H9 (cell line): ENCODE measurements around the gene PNMA6E. TPM values are rescaled to one million over a fixed set of nuclear protein-coding genes. Genes with fewer than 3 reads are reported as not detected.

ENCODE experiments used
- DNase-seq: peaks from one replicate; pipeline ENCODE4 v3.0.0-alpha.2; 2017
- H2AFZ ChIP-seq: one replicate; pipeline ENCODE4 v1.6.1; 2013; ENCODE audit warnings: mild to moderate bottlenecking, low read length, control low read depth, moderate library complexity
- H2AK5ac ChIP-seq: 2 replicates; pipeline ENCODE4 v1.6.1; 2013; ENCODE audit warnings: low read length, control low read depth, mixed read lengths; ENCODE audit not compliant: insufficient read length
- H2BK120ac ChIP-seq: one replicate; pipeline ENCODE4 v1.6.1; 2013; ENCODE audit warnings: low read depth, mild to moderate bottlenecking, low read length, control low read depth, inconsistent platforms; ENCODE audit not compliant: poor library complexity, severe bottlenecking
- H2BK12ac ChIP-seq: 2 replicates; pipeline ENCODE4 v1.6.1; 2013; ENCODE audit warnings: low read length, control low read depth, mixed read lengths, low read depth; ENCODE audit not compliant: insufficient read length
- H2BK15ac ChIP-seq: 2 replicates; pipeline ENCODE4 v1.6.1; 2013; ENCODE audit warnings: low read depth, low read length, control low read depth
- H2BK20ac ChIP-seq: one replicate; pipeline ENCODE4 v1.6.1; 2013; ENCODE audit warnings: low read depth, mild to moderate bottlenecking, low read length, control low read depth, inconsistent platforms; ENCODE audit not compliant: poor library complexity, severe bottlenecking
- H2BK5ac ChIP-seq: 2 replicates; pipeline ENCODE4 v1.6.1; 2013; ENCODE audit warnings: low read length, control low read depth, mixed read lengths; ENCODE audit not compliant: insufficient read length
- H3K14ac ChIP-seq: 2 replicates; pipeline ENCODE4 v1.6.1; 2013; ENCODE audit warnings: low read length, control low read depth; ENCODE audit not compliant: insufficient read depth
- H3K18ac ChIP-seq: 2 replicates; pipeline ENCODE4 v1.6.1; 2013; ENCODE audit warnings: low read depth, mild to moderate bottlenecking, mixed read lengths, low read length, control low read depth; ENCODE audit not compliant: insufficient read length
- H3K23ac ChIP-seq: 2 replicates; pipeline ENCODE4 v1.6.1; 2013; ENCODE audit warnings: low read length, control low read depth, mixed read lengths, low read depth; ENCODE audit not compliant: insufficient read length
- H3K23me2 ChIP-seq: 2 replicates; pipeline ENCODE4 v1.6.1; 2013; ENCODE audit warnings: low read depth, mild to moderate bottlenecking, mixed read lengths, low read length, control low read depth; ENCODE audit not compliant: insufficient read length, poor library complexity, severe bottlenecking
- H3K27ac ChIP-seq: 2 replicates; pipeline ENCODE4 v1.5.1; 2013; ENCODE audit warnings: low read length, control low read depth, mixed read lengths, low read depth; ENCODE audit not compliant: insufficient read length
- H3K27me3 ChIP-seq: 2 replicates; pipeline ENCODE4 v1.6.1; 2013; ENCODE audit warnings: low read length, control low read depth, inconsistent platforms; ENCODE audit not compliant: insufficient read depth
- H3K4ac ChIP-seq: 2 replicates; pipeline ENCODE4 v1.6.1; 2013; ENCODE audit warnings: low read depth, mild to moderate bottlenecking, control low read depth, inconsistent platforms, low read length, moderate library complexity
- H3K4me1 ChIP-seq: 2 replicates; pipeline ENCODE4 v1.6.1; 2013; ENCODE audit warnings: low read length, control low read depth, inconsistent platforms; ENCODE audit not compliant: insufficient read depth
- H3K4me2 ChIP-seq: 2 replicates; pipeline ENCODE4 v1.6.1; 2013; ENCODE audit warnings: low read length, control low read depth, mixed read lengths; ENCODE audit not compliant: insufficient read length, insufficient read depth
- H3K56ac ChIP-seq: 2 replicates; pipeline ENCODE4 v1.6.1; 2013; ENCODE audit warnings: low read depth, mild to moderate bottlenecking, mixed read lengths, low read length, control low read depth; ENCODE audit not compliant: insufficient read length
- H3K79me1 ChIP-seq: 2 replicates; pipeline ENCODE4 v1.6.1; 2013; ENCODE audit warnings: low read depth, mild to moderate bottlenecking, moderate library complexity, low read length, control low read depth, inconsistent platforms; ENCODE audit not compliant: insufficient read depth, poor library complexity, severe bottlenecking
- H3K79me2 ChIP-seq: 2 replicates; pipeline ENCODE4 v1.6.1; 2013; ENCODE audit warnings: low read length, control low read depth, inconsistent platforms; ENCODE audit not compliant: insufficient read depth
- H3K9ac ChIP-seq: 2 replicates; pipeline ENCODE4 v1.6.1; 2013; ENCODE audit warnings: low read length, control low read depth, mixed read lengths; ENCODE audit not compliant: insufficient read length; ENCODE audit errors: extremely low read depth
- H3K9me3 ChIP-seq: one replicate; pipeline ENCODE4 v1.6.1; 2013; ENCODE audit warnings: low read depth, low read length, inconsistent platforms; ENCODE audit not compliant: control insufficient read depth
- H3T11ph ChIP-seq: one replicate; pipeline ENCODE4 v1.6.1; 2013; ENCODE audit warnings: mild to moderate bottlenecking, low read length, control low read depth, inconsistent platforms
- H4K20me1 ChIP-seq: one replicate; pipeline ENCODE4 v1.6.1; 2013; ENCODE audit not compliant: control insufficient read depth, insufficient read length, insufficient read depth
- H4K5ac ChIP-seq: 2 replicates; pipeline ENCODE4 v1.6.1; 2013; ENCODE audit warnings: low read depth, mild to moderate bottlenecking, mixed read lengths, low read length, control low read depth; ENCODE audit not compliant: insufficient read length
- H4K8ac ChIP-seq: replicated peaks from 2 replicates; pipeline ENCODE4 v1.6.1; 2013; ENCODE audit warnings: low read length, control low read depth, mixed read lengths, low read depth; ENCODE audit not compliant: insufficient read length
- H4K91ac ChIP-seq: 2 replicates; pipeline ENCODE4 v1.6.1; 2013; ENCODE audit warnings: low read depth, mild to moderate bottlenecking, moderate library complexity, mixed read lengths, low read length, control low read depth; ENCODE audit not compliant: insufficient read length
- H3K27ac Mint-ChIP-seq, 3 experiments: 2 replicates in 2 of 3; 3 replicates in 1 of 3; pipeline ENCODE4 v1.8.0; 2020 to 2021; ENCODE audit warnings: mixed read lengths in 3 of 3, mild to moderate bottlenecking in 1 of 3, moderate library complexity in 1 of 3
- H3K27me3 Mint-ChIP-seq: 2 replicates; pipeline ENCODE4 v1.8.0; 2021; ENCODE audit warnings: low read depth, mild to moderate bottlenecking, moderate library complexity, mixed read lengths
- H3K36me3 Mint-ChIP-seq, 3 experiments: 2 replicates in 2 of 3; 3 replicates in 1 of 3; pipeline ENCODE4 v1.8.0; 2020 to 2021; ENCODE audit warnings: low read depth in 3 of 3, mixed read lengths in 3 of 3; ENCODE audit not compliant: insufficient read depth in 1 of 3
- H3K4me1 Mint-ChIP-seq, 2 experiments: 2 replicates each; pipeline ENCODE4 v1.8.0; 2020; ENCODE audit warnings: mixed read lengths in 2 of 2
- H3K4me3 Mint-ChIP-seq, 2 experiments: 2 replicates in 1 of 2; 3 replicates in 1 of 2; pipeline ENCODE4 v1.8.0; 2020 to 2021; ENCODE audit warnings: mild to moderate bottlenecking in 2 of 2, mixed read lengths in 2 of 2, moderate library complexity in 1 of 2
- H3K9me3 Mint-ChIP-seq, 2 experiments: 2 replicates in 1 of 2; 3 replicates in 1 of 2; pipeline ENCODE4 v1.8.0; 2020; ENCODE audit warnings: mild to moderate bottlenecking in 2 of 2, mixed read lengths in 2 of 2, moderate library complexity in 1 of 2
- WGBS: extraction: QIAGEN DNeasy Blood & Tissue Kit; methylation state at CpG from one replicate; pipeline ENCODE4 v1.1.7; 2013; ENCODE audit warnings: missing lambda C conversion rate, low lambda C conversion rate, mixed read lengths; ENCODE audit not compliant: insufficient read length; ENCODE audit errors: extremely low coverage; 5-methylcytosine and 5-hydroxymethylcytosine counted together
- total RNA-seq: library from RNA; stranded (reverse); gene quantifications from 2 replicates; pipeline ENCODE4 v1.2.1, GENCODE V29; 2021
- TF ChIP-seq, protein P1 (sequence below): fragments of 200-600 bp; sonication (generic); conservative IDR thresholded peaks from 3 replicates; pipeline ENCODE4 v1.8.0; 2021; ENCODE audit warnings: antibody characterized with exemption, mild to moderate bottlenecking

The PNMA6E gene
- total RNA-seq, 1 experiment from 2014 or later: not detected

DNA sequence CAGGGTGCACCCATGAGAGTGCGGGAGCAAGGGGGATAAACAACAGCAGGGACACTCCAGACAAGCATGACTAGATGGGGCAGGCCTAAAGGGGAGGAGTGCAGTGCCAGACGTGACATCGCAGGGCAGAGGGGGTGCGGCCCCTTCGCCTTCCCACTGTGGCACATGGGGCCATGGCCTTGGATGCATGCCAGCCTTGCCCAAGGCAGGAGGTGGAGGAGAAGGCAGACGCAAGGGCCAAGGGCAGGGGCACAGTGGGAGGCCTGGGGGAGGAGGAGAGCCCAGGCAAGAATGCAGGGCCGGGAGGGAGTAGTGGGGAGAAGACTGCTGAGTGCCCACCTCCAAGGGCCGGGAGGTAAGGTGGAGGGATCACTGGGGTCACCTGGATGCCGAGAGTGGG lies 21.6 kb downstream of the PNMA6E start:
- Histone ChIP-seq H3K4me2 (no peak overlapping the region), H2AFZ (no peak overlapping the region), H3K4me1 (no peaks in the 10 kb centered on the region), H3K9ac (no peak overlapping the region), H2BK12ac (no peak overlapping the region), H3K27me3 (no peaks in the 10 kb centered on the region), H4K5ac (no peak overlapping the region), H3K4ac (no peak overlapping the region), H3K9me3 (peaks cover 69% of the 10 kb centered on the region), H3T11ph (no peak overlapping the region), H3K79me1 (no peaks in the 10 kb centered on the region), H3K56ac (no peak overlapping the region), H3K23ac (no peak overlapping the region), H4K91ac (no peak overlapping the region), H2AK5ac (no peak overlapping the region), H2BK15ac (no peak overlapping the region), H3K79me2 (no peaks in the 10 kb centered on the region), H4K20me1 (no peaks in the 10 kb centered on the region), H2BK5ac (no peak overlapping the region), H3K14ac (no peak overlapping the region), H3K23me2 (no peaks in the 10 kb centered on the region), H2BK120ac (no peak overlapping the region), H3K27ac (no peak overlapping the region), H3K18ac (no peak overlapping the region), H4K8ac (no peak overlapping the region), H2BK20ac (no peak overlapping the region)
- no CpG with 5 or more reads among the region's 9 CpGs for WGBS
- TF ChIP-seq, protein P1, sequence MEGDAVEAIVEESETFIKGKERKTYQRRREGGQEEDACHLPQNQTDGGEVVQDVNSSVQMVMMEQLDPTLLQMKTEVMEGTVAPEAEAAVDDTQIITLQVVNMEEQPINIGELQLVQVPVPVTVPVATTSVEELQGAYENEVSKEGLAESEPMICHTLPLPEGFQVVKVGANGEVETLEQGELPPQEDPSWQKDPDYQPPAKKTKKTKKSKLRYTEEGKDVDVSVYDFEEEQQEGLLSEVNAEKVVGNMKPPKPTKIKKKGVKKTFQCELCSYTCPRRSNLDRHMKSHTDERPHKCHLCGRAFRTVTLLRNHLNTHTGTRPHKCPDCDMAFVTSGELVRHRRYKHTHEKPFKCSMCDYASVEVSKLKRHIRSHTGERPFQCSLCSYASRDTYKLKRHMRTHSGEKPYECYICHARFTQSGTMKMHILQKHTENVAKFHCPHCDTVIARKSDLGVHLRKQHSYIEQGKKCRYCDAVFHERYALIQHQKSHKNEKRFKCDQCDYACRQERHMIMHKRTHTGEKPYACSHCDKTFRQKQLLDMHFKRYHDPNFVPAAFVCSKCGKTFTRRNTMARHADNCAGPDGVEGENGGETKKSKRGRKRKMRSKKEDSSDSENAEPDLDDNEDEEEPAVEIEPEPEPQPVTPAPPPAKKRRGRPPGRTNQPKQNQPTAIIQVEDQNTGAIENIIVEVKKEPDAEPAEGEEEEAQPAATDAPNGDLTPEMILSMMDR: no peak
- peaks cover 9 to 10% of the 10 kb centered on the region in 2 experiments for H3K4me1 Mint-ChIP-seq
- peaks cover 4 to 12% (median 8%) of the 10 kb centered on the region in 3 experiments; a peak in 5 of 7 replicates for H3K36me3 Mint-ChIP-seq
- H3K27me3 Mint-ChIP-seq: peaks cover 4% of the 10 kb centered on the region; the same call in 1 of the 2 replicates
- H3K27ac Mint-ChIP-seq: no peak overlapping the region
- DNase-seq: no peak
- H3K4me3 Mint-ChIP-seq: no peak overlapping the region
- peaks cover 44 to 55% of the 10 kb centered on the region in 2 experiments for H3K9me3 Mint-ChIP-seq
